PC-3 (cell line): ENCODE results near the gene FER1L5.

Source experiments
- EZH2phosphoT487 ChIP-seq: fragments of 300-600 bp; sonication (generic); IDR thresholded peaks from 2 replicates; pipeline ENCODE4 v1.6.1; 2018; ENCODE audit warnings: mild to moderate bottlenecking, antibody characterized with exemption, low read length, borderline replicate concordance
- TF ChIP-seq, protein P1 (sequence below): fragments of 300-600 bp; sonication (generic); conservative IDR thresholded peaks from 2 replicates; pipeline ENCODE4 v1.5.1; 2017; ENCODE audit warnings: antibody characterized with exemption, low read depth, mild to moderate bottlenecking, low read length

DNA sequence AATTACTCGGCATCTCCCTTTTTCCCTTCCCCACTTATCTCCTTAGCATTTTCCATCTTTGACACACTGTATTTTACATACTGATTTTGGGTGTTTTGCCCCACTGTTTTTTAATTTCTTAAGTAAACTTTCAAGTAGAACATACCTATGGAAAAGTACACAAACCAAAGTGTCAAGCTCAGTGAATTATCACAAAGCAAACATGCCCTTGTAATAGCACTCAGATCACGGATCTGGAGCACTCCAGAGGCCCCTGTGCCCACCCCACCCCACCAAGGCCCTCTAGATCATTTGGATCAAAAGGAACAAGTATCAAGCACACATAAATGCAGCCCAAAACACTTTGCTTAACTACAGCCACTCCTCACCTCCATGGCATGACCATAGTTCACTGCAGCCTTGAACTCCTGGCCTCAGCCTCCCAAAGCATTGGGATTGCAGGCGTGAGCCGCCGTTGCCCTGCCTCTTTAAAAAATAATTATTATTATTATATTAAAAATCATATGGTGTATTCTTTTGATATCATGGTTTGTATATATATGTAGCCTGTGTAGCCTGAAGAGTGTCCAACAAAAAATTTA lies 38.1 kb downstream of the FER1L5 start:
- TF ChIP-seq, protein P1, sequence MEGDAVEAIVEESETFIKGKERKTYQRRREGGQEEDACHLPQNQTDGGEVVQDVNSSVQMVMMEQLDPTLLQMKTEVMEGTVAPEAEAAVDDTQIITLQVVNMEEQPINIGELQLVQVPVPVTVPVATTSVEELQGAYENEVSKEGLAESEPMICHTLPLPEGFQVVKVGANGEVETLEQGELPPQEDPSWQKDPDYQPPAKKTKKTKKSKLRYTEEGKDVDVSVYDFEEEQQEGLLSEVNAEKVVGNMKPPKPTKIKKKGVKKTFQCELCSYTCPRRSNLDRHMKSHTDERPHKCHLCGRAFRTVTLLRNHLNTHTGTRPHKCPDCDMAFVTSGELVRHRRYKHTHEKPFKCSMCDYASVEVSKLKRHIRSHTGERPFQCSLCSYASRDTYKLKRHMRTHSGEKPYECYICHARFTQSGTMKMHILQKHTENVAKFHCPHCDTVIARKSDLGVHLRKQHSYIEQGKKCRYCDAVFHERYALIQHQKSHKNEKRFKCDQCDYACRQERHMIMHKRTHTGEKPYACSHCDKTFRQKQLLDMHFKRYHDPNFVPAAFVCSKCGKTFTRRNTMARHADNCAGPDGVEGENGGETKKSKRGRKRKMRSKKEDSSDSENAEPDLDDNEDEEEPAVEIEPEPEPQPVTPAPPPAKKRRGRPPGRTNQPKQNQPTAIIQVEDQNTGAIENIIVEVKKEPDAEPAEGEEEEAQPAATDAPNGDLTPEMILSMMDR, result no peak
- TF ChIP-seq EZH2phosphoT487, result no peak
